GM12878 (cell line): Measurements from ENCODE around the gene FOS. TPM values are rescaled to one million over a fixed set of nuclear protein-coding genes. Genes with fewer than 3 reads are reported as not detected.
A peak's percentile ranks its signal among the peaks of the same experiment; 100 is the strongest.

ENCODE experiments used
- ATAC-seq: fragments of 200-7000 bp; cut with Tn5 transposase; 3 replicates; pipeline ENCODE4 v1.9.1; 2020; ENCODE audit warnings: mild to moderate bottlenecking, moderate library complexity
- BruUV-seq: library from RNA; stranded (reverse); fragments of 400-500 nt; replicated peaks from 2 replicates; lab custom pipeline; 2021; lab: Mats Ljungman, UMichigan
- CTCF ChIA-PET: fragments of 300-600 bp; sonication (Branson Sonifier 250); formaldehyde crosslinking; extraction: SDS; loops from one replicate; lab custom pipeline; 2021; ENCODE audit warnings: inconsistent platforms; lab: Yijun Ruan, JAX
- POLR2A ChIA-PET: fragments of 350-600 bp; formaldehyde crosslinking; extraction: SDS; loops from one replicate; lab custom pipeline; 2021; ENCODE audit warnings: inconsistent platforms; lab: Charles Lee
- RAD21 ChIA-PET: fragments of 300-600 bp; sonication (Branson Sonifier 250); formaldehyde crosslinking; loops from one replicate; lab custom pipeline; 2023; ENCODE audit warnings: antibody characterized with exemption; ENCODE audit not compliant: unreplicated experiment; lab: Charles Lee
- SMC1A ChIA-PET: fragments of 300-600 bp; sonication (Branson Sonifier 250); formaldehyde crosslinking; loops from one replicate; lab custom pipeline; 2023; ENCODE audit not compliant: unreplicated experiment, uncharacterized antibody; lab: Charles Lee
- DNase-seq: peaks from one replicate; pipeline ENCODE4 v3.0.0-alpha.2; 2011; ENCODE audit warnings: low read depth, low spot score
- FAIRE-seq: peaks from 3 replicates; lab custom pipeline; 2011; peaks lifted over from hg19 to GRCh38; lab: Jason Lieb, UNC
- H2AFZ ChIP-seq: 2 replicates; pipeline ENCODE4 v1.6.0; 2011; ENCODE audit warnings: low read depth, low read length, control low read depth; ENCODE audit not compliant: control insufficient read depth
- H3K27ac ChIP-seq: 2 replicates; pipeline ENCODE4 v1.5.1; 2011; ENCODE audit warnings: control low read depth; ENCODE audit not compliant: control insufficient read depth, insufficient read depth
- H3K27me3 ChIP-seq, 2 experiments: replicated peaks in 1 of 2; 2 replicates each; pipeline versions ENCODE4 v1.6.0 to v1.6.1; 2011; ENCODE audit warnings: low read length in 1 of 2; ENCODE audit not compliant: control insufficient read depth in 2 of 2, insufficient read depth in 2 of 2
- H3K36me3 ChIP-seq, 2 experiments: 2 replicates each; pipeline ENCODE4 v1.5.1; 2011; ENCODE audit warnings: low read length in 1 of 2; ENCODE audit not compliant: control insufficient read depth in 2 of 2, insufficient read depth in 2 of 2
- H3K4me1 ChIP-seq: 2 replicates; pipeline ENCODE4 v1.6.1; 2011; ENCODE audit warnings: mild to moderate bottlenecking, low read length, moderate library complexity, mixed read lengths; ENCODE audit not compliant: control insufficient read depth, insufficient read depth
- H3K4me2 ChIP-seq: 2 replicates; pipeline ENCODE4 v1.6.0; 2011; ENCODE audit warnings: control low read depth; ENCODE audit not compliant: control insufficient read depth, insufficient read depth
- H3K4me3 ChIP-seq: fragments of 200-600 bp; sonication (generic); 2 replicates; pipeline ENCODE4 v1.5.1; 2016
- H3K79me2 ChIP-seq: 2 replicates; pipeline ENCODE4 v1.6.0; 2011; ENCODE audit warnings: low read length; ENCODE audit not compliant: control insufficient read depth, insufficient read depth
- H3K9ac ChIP-seq: 2 replicates; pipeline ENCODE4 v1.8.0; 2011; ENCODE audit warnings: low read length, control low read depth, mixed read lengths; ENCODE audit not compliant: control insufficient read depth, insufficient read depth
- H3K9me3 ChIP-seq: replicated peaks from 3 replicates; pipeline ENCODE4 v1.5.1; 2011; ENCODE audit warnings: mild to moderate bottlenecking, low read length; ENCODE audit not compliant: control insufficient read depth, insufficient read depth
- H4K20me1 ChIP-seq: 2 replicates; pipeline ENCODE4 v1.6.0; 2011; ENCODE audit not compliant: control insufficient read depth, insufficient read depth
- ATF7 ChIP-seq: fragments of 450-650 bp; IDR thresholded peaks from 2 replicates; pipeline ENCODE4 v1.6.1; 2016; ENCODE audit warnings: low read depth, mild to moderate bottlenecking
- BMI1 ChIP-seq: fragments of 450-650 bp; IDR thresholded peaks from 2 replicates; pipeline ENCODE4 v1.6.1; 2016; ENCODE audit warnings: mild to moderate bottlenecking, moderate library complexity, borderline replicate concordance
- CTCF ChIP-seq, 3 experiments: IDR thresholded peaks in 2 of 3; conservative IDR thresholded peaks in 1 of 3; 2 replicates each; pipeline ENCODE4 v1.5.1; 2011; ENCODE audit warnings: low read depth in 3 of 3, low read length in 3 of 3, mild to moderate bottlenecking in 3 of 3, control low read depth in 2 of 3, moderate library complexity in 2 of 3, inconsistent platforms in 1 of 3, mixed read lengths in 1 of 3; ENCODE audit not compliant: control insufficient read depth in 2 of 3, insufficient read depth in 1 of 3; ENCODE audit errors: extremely low read depth in 1 of 3
- EED ChIP-seq: sonication (generic); IDR thresholded peaks from 2 replicates; pipeline ENCODE4 v1.6.1; 2016; ENCODE audit warnings: antibody characterized with exemption, low read depth
- EZH2 ChIP-seq: IDR thresholded peaks from 2 replicates; pipeline ENCODE4 v1.6.1; 2012; ENCODE audit warnings: low read depth, mild to moderate bottlenecking, control low read depth, inconsistent platforms, low read length, borderline replicate concordance; ENCODE audit not compliant: control insufficient read depth
- GATAD2B ChIP-seq: fragments of 450-650 bp; conservative IDR thresholded peaks from 2 replicates; pipeline ENCODE4 v1.6.1; 2017; ENCODE audit warnings: low read depth, mild to moderate bottlenecking, moderate library complexity
- MAX ChIP-seq: IDR thresholded peaks from 2 replicates; pipeline ENCODE4 v1.6.1; 2012; ENCODE audit warnings: low read depth, low read length, improper control_type of control experiment
- NFYA ChIP-seq: IDR thresholded peaks from 2 replicates; pipeline ENCODE4 v1.6.1; 2011; ENCODE audit warnings: low read depth, mild to moderate bottlenecking, low read length, improper control_type of control experiment, borderline replicate concordance
- PRDM15 ChIP-seq: fragments of 450-650 bp; formaldehyde crosslinking; IDR thresholded peaks from 2 replicates; pipeline ENCODE4 v1.4.0; 2020; ENCODE audit warnings: mild to moderate bottlenecking, moderate library complexity
- RCOR1 ChIP-seq: conservative IDR thresholded peaks from 2 replicates; pipeline ENCODE4 v1.6.1; 2012; ENCODE audit warnings: low read depth, low read length, improper control_type of control experiment
- RUNX3 ChIP-seq: IDR thresholded peaks from 2 replicates; pipeline ENCODE4 v1.6.1; 2012; ENCODE audit warnings: low read length, inconsistent platforms
- SIN3A ChIP-seq: IDR thresholded peaks from 2 replicates; pipeline ENCODE4 v1.6.1; 2012; ENCODE audit warnings: low read depth, low read length, improper control_type of control experiment
- SMARCA5 ChIP-seq: fragments of 450-650 bp; IDR thresholded peaks from 2 replicates; pipeline ENCODE4 v1.6.1; 2017; ENCODE audit warnings: mild to moderate bottlenecking
- SMC3 ChIP-seq: IDR thresholded peaks from 2 replicates; pipeline ENCODE4 v1.6.1; 2011; ENCODE audit warnings: low read length, improper control_type of control experiment, borderline replicate concordance
- SREBF1 ChIP-seq: IDR thresholded peaks from 2 replicates; pipeline ENCODE4 v1.6.1; 2012; ENCODE audit warnings: mild to moderate bottlenecking, low read length
- TCF12 ChIP-seq: IDR thresholded peaks from 2 replicates; pipeline ENCODE4 v1.6.1; 2011; ENCODE audit warnings: low read depth, mild to moderate bottlenecking, low read length
- ZBTB33 ChIP-seq: fragments of 450-650 bp; IDR thresholded peaks from 2 replicates; pipeline ENCODE4 v1.6.1; 2017; ENCODE audit warnings: mild to moderate bottlenecking
- WGBS: methylation state at CpG from one replicate; pipeline ENCODE4 v1.1.6; 2016; ENCODE audit warnings: low lambda C conversion rate; ENCODE audit not compliant: insufficient replicate concordance, insufficient coverage; ENCODE audit errors: missing lambda C conversion rate; 5-methylcytosine and 5-hydroxymethylcytosine counted together
- in situ Hi-C: fragments of 300-500 bp; cut with MboI; formaldehyde crosslinking; loops from 9 replicates; pipeline ENCODE4 v1.14.3; 2018; ENCODE audit warnings: mixed read lengths
- intact Hi-C: fragments of 100-400 bp; cut with micrococcal nuclease; formaldehyde crosslinking; loops from one replicate; pipeline ENCODE4 v1.14.2; 2022; ENCODE audit not compliant: unreplicated experiment
- polyA plus RNA-seq, 11 experiments: library from polyadenylated mRNA; depleted of rRNA in 4 of 11; unstranded in 6 of 11; stranded (reverse) in 5 of 11; fragments of >200 nt; fragmentation: Nextera tagmentation in 4 of 11; fragmentation: Illumina TruSeq in 1 of 11; extraction: Ambion mirVana in 4 of 11; extraction: Trizol in 1 of 11; gene quantifications; 1 replicate in 1 of 11; 2 replicates in 10 of 11; pipeline versions ENCODE4 v1.2.1 to v1.2.3, GENCODE V29; 2011 to 2016; ENCODE audit warnings: inconsistent platforms in 2 of 11, missing spikeins in 2 of 11, low read depth in 1 of 11
- total RNA-seq, 4 experiments: library from RNA; depleted of rRNA in 3 of 4; stranded (reverse); fragments of >200 nt in 3 of 4; fragmentation: Illumina TruSeq in 1 of 4; extraction: Trizol in 1 of 4; gene quantifications; 2 replicates each; pipeline versions ENCODE4 v1.2.1 to v1.2.3, GENCODE V29; 2013 to 2021

Gene FOS
- total and polyA plus RNA-seq, 10 of the 15 experiments (the other 5 are each of a cell fraction or from before 2014, with no cell fraction given), result 0.02 to 0.95 (median 0.38) TPM

- in situ Hi-C loops, result no loop called here
- ChIA-PET POLR2A (interaction anchor here (0.8 to 1.5 kb wide), 5 partner anchors 14 to 388 kb away, joined by 3 to 10 read pairs (median 5); partner anchors contain the start of gene ACYP1), CTCF (interaction anchor here (0.8 to 14.0 kb wide), 16 partner anchors 10 to 434 kb away, joined by 3 to 279 read pairs (median 6); partner anchors contain the start of gene NEK9), RAD21 (interaction anchor here (0.8 to 6.3 kb wide), 11 partner anchors 10 to 353 kb away, joined by 3 to 57 read pairs (median 5); partner anchors contain the start of genes FOS and NEK9), SMC1A (interaction anchor here (0.7 to 13.3 kb wide), 16 partner anchors 11 to 248 kb away, joined by 3 to 154 read pairs (median 5); partner anchors contain the start of gene NEK9)
- no TSS peak for BruUV-seq
- TF ChIP-seq SMARCA5 (no peak), EED (no peak), GATAD2B (peak; percentile 12; the same call in 1 of the 2 replicates), RUNX3 (0 out of 2 replicates have a peak, but pooled peaks have one; percentile 1), MAX (no peak), ATF7 (no peak), ZBTB33 (no peak), PRDM15 (CRISPR knock-in tag) (no peak), SMC3 (no peak), TCF12 (no peak), SREBF1 (no peak), CTCF (IDR thresholded peaks at IDR 0.05 in 2 of 3, conservative IDR thresholded peaks at IDR 0.05 in 1 of 3; ENCODE audit: control insufficient read depth in 2 of 3, extremely low read depth in 1 of 3, insufficient read depth in 1 of 3, low read depth in 3 of 3, low read length in 3 of 3) (peak in 1 of 3 experiments; percentile 23; a peak in 1 of 6 replicates), NFYA (no peak), SIN3A (no peak), RCOR1 (no peak), BMI1 (no peak), EZH2 (no peak)
- H3K9ac ChIP-seq, result peak overlapping the region; percentile 46; the same call in 1 of the 2 replicates
- H3K4me1 ChIP-seq, result peaks cover 17% of the 10 kb centered on the region
- H3K4me2 ChIP-seq, result peak overlapping the region; percentile 90
- no peak for DNase-seq
- H3K36me3 ChIP-seq, result no peaks in the 10 kb centered on the region
- no peaks in the 10 kb centered on the region; a peak in 1 of 4 replicates for H3K27me3 ChIP-seq
- WGBS, result 1% methylated on average over 9 of the region's 9 CpGs
- no peaks in the 10 kb centered on the region for H3K79me2 ChIP-seq
- no peaks in the 10 kb centered on the region for H4K20me1 ChIP-seq
- no peaks in the 10 kb centered on the region for H3K9me3 ChIP-seq
- no peak for FAIRE-seq
- ATAC-seq, result peak; percentile 13
- intact Hi-C loops, result loop anchor here (10.0 kb wide), 2 partner anchors 70 to 430 kb away; no protein-coding TSS in a partner anchor
- no peak overlapping the region for H3K27ac ChIP-seq
- peak overlapping the region; percentile 72 for H3K4me3 ChIP-seq
- H2AFZ ChIP-seq, result peak overlapping the region; percentile 95
Measured at GRCh38 chr14:75294649-75295033, 16.0 kb downstream of the FOS start.
